Kidney (tissue), 14 donors: ENCODE measurements around the gene HSD3B7. TPM values are rescaled to one million over a fixed set of nuclear protein-coding genes. Genes with fewer than 3 reads are reported as not detected.

Source experiments
- DNase-seq, 5 donors: peaks; one replicate each; pipeline ENCODE4 v3.0.0-alpha.2; 2013 to 2020
- FAIRE-seq: peaks from 2 replicates; lab custom pipeline; 2012; peaks lifted over from hg19 to GRCh38; lab: Jason Lieb, UNC
- H3K27ac ChIP-seq, 2 donors: one replicate each; pipeline ENCODE4 v1.7.0; 2013; ENCODE audit warnings: low read depth in 2 of 2, low read length in 2 of 2, inconsistent platforms in 1 of 2
- H3K27me3 ChIP-seq: one replicate; pipeline ENCODE4 v1.7.1; 2013; ENCODE audit warnings: low read length, inconsistent platforms; ENCODE audit not compliant: control insufficient read depth, insufficient read depth
- H3K36me3 ChIP-seq, 3 donors: one replicate each; pipeline versions ENCODE4 v1.7.0 to v1.7.1; 2013; ENCODE audit warnings: low read length in 3 of 3, control low read depth in 1 of 3, inconsistent platforms in 1 of 3; ENCODE audit not compliant: insufficient read depth in 3 of 3, control insufficient read depth in 2 of 3
- H3K4me1 ChIP-seq, 3 donors: one replicate each; pipeline versions ENCODE4 v1.7.0 to v1.7.1; 2013; ENCODE audit warnings: low read length in 3 of 3, inconsistent platforms in 1 of 3, low read depth in 1 of 3; ENCODE audit not compliant: control insufficient read depth in 2 of 3, insufficient read depth in 2 of 3
- H3K4me3 ChIP-seq, 3 donors: one replicate each; pipeline versions ENCODE4 v1.7.0 to v1.8.1; 2013; ENCODE audit warnings: low read length in 3 of 3, control low read depth in 1 of 3, inconsistent platforms in 1 of 3
- H3K9ac ChIP-seq, 3 donors: one replicate each; pipeline versions ENCODE4 v1.7.0 to v1.7.1; 2013; ENCODE audit warnings: low read length in 3 of 3, control low read depth in 1 of 3, inconsistent platforms in 1 of 3
- H3K9me3 ChIP-seq, 3 donors: one replicate each; pipeline versions ENCODE4 v1.7.0 to v1.7.1; 2013; ENCODE audit warnings: low read length in 3 of 3, control low read depth in 1 of 3, inconsistent platforms in 1 of 3; ENCODE audit not compliant: control insufficient read depth in 2 of 3, insufficient read depth in 1 of 3
- intact Hi-C: fragments of 100-400 bp; cut with DNase I; formaldehyde crosslinking; loops from one replicate; pipeline ENCODE4 v1.11.1; 2022
- polyA plus RNA-seq: library from polyadenylated mRNA; stranded (reverse); fragments of 350-450 nt; fragmentation: Illumina TruSeq; extraction: RNeasy Lipid Tissue Mini Kit (QIAGEN cat#74804); gene quantifications from one replicate; pipeline ENCODE4 v1.2.3, GENCODE V29; 2014; ENCODE audit warnings: low read depth, low replicate concordance; ENCODE audit not compliant: insufficient read depth
- total RNA-seq: library from RNA; stranded (reverse); fragmentation: NEBNext Ultra II Directional; extraction: Animal tissue kit (Norgen Biotek cat#: 25700); gene quantifications from one replicate; pipeline ENCODE4 v1.2.1, GENCODE V29; 2021
- TF ChIP-seq, protein P1 (sequence below): IDR thresholded peaks from 3 replicates; pipeline ENCODE4 v1.5.1; 2012; ENCODE audit warnings: mild to moderate bottlenecking, moderate library complexity, borderline replicate concordance; ENCODE audit not compliant: insufficient read depth; ENCODE audit errors: extremely low read depth
- donor health status: control.
- donor health status: control.
- donor health status: control.
- donor health status: control.
- donor health status: control.
- donor health status: DM: yes; HTN: yes; CAD: no.
- donor health status: Normal renal cell carcinoma (clear cell type).

HSD3B7 gene
- total and polyA plus RNA-seq, 2 donors from 2014 or later: 24.4 to 40.5 TPM

DNA sequence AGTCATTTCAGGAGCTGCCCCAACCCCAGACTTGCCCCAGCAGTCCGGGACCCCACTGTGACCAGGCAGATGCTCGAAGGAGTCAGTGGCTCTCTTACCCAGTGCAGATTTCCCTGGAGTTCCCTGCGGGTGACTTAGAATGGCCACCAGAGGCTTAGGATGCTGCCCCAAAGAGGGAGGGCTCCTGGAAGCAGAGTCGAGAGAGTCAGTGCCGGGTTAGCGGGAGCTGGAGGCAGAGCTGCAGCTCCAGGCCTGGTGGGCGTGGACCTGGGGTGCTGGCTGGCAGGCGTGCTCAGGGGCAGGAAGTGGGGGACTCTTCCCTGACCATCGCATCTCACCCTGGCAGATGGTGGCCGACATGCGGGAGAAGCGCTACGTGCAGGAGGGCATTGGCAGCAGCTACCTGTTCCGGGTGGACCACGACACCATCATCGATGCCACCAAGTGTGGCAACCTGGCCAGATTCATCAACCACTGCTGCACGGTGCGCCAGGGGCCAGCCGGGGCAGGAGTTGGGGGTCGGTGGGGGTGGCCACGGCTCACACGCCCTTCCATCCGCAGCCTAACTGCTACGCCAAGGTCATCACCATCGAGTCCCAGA, 1.6 kb upstream of the HSD3B7 start:
- TF ChIP-seq, protein P1, sequence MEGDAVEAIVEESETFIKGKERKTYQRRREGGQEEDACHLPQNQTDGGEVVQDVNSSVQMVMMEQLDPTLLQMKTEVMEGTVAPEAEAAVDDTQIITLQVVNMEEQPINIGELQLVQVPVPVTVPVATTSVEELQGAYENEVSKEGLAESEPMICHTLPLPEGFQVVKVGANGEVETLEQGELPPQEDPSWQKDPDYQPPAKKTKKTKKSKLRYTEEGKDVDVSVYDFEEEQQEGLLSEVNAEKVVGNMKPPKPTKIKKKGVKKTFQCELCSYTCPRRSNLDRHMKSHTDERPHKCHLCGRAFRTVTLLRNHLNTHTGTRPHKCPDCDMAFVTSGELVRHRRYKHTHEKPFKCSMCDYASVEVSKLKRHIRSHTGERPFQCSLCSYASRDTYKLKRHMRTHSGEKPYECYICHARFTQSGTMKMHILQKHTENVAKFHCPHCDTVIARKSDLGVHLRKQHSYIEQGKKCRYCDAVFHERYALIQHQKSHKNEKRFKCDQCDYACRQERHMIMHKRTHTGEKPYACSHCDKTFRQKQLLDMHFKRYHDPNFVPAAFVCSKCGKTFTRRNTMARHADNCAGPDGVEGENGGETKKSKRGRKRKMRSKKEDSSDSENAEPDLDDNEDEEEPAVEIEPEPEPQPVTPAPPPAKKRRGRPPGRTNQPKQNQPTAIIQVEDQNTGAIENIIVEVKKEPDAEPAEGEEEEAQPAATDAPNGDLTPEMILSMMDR: no peak
- H3K9ac ChIP-seq: no peak overlapping the region
- H3K36me3 ChIP-seq: peaks cover 0 to 16% (median 4%) of the 10 kb centered on the region in 3 donors
- no peak overlapping the region for H3K4me3 ChIP-seq
- H3K9me3 ChIP-seq: no peaks in the 10 kb centered on the region
- FAIRE-seq (no peak), DNase-seq (no peak)
- peaks cover 0 to 9% (median 5%) of the 10 kb centered on the region in 3 donors for H3K4me1 ChIP-seq
- intact Hi-C loops: loop anchor here (10.0 kb wide), 1 partner anchor 461 kb away; the partner anchor contains the start of gene ZNF843
- no peaks in the 10 kb centered on the region for H3K27me3 ChIP-seq
- no peak overlapping the region for H3K27ac ChIP-seq

DNA sequence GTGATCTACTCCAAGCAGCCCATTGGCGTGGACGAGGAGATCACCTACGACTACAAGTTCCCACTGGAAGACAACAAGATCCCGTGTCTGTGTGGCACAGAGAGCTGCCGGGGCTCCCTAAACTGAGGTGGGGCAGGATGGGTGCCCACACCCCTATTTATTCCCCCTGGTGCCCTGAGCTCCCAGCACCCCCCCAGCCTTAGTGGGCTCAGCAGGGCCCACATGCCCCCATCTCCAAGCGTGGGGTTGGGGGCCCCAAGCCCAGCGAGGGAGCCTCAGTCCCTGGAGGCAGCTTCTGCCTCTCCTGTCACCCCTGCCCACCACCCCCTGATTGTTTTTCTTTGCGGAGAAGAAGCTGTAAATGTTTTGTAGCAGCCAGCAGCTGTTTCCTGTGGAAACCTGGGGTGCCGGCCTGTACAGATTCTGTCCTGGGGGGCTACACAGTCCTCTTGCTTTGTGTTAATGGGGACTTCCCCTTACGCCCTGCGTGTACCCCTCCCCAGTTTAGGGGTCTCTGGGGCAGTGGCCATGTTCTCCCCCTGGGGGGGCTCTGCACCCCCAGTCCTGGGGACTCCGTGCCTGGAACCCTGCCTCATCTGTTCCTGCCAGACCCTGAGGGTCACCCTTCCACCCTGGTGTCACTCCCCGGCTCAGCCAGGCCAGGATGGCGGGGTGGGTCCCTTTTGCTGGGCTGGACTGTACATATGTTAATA, 953 bp upstream of the HSD3B7 start:
- H3K27me3 ChIP-seq: no peaks in the 10 kb centered on the region
- H3K36me3 ChIP-seq: peaks cover 0 to 16% (median 4%) of the 10 kb centered on the region in 3 donors
- no peak overlapping the region for H3K9ac ChIP-seq
- TF ChIP-seq, protein P1: no peak
- intact Hi-C loops: loop anchor here (10.0 kb wide), 1 partner anchor 461 kb away; the partner anchor contains the start of gene ZNF843
- no peak overlapping the region for H3K27ac ChIP-seq
- H3K4me3 ChIP-seq: no peak overlapping the region
- H3K9me3 ChIP-seq: no peaks in the 10 kb centered on the region
- no peak for DNase-seq
- no peak for FAIRE-seq
- H3K4me1 ChIP-seq: peaks cover 0 to 9% (median 5%) of the 10 kb centered on the region in 3 donors

DNA sequence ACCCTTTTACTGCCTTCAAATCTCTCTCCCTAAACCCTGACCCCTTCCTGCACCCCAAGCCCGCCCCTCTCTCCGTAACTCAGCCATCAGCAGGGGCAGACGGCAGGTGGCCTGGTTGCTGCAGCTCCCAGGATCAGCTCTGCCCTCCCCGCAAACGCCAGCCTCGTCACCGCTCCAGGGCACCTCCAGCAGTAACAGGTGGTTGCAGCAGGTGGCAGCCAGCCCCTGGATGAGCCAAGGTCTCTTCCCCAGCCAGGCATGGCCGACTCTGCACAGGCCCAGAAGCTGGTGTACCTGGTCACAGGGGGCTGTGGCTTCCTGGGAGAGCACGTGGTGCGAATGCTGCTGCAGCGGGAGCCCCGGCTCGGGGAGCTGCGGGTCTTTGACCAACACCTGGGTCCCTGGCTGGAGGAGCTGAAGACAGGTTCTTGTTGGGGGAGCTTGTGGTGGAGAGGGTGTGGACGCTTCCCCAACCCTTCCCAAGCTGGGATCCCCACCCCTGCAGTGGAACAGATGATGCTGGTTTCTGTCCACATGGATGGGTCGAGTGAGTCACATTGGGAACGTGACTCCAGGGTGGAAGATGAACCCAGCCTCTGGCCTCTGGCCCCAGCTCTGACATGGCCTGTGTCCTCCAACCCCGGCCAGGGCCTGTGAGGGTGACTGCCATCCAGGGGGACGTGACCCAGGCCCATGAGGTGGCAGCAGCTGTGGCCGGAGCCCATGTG, 558 bp downstream of the HSD3B7 start:
- Histone ChIP-seq H3K4me3 (peak overlapping the region; percentile 44 to 70 (median 63)), H3K27ac (peak overlapping the region; percentile 43 to 69), H3K36me3 (peaks cover 0 to 16% (median 2%) of the 10 kb centered on the region in 3 donors), H3K4me1 (peaks cover 0 to 9% (median 5%) of the 10 kb centered on the region in 3 donors), H3K27me3 (no peaks in the 10 kb centered on the region), H3K9me3 (no peaks in the 10 kb centered on the region), H3K9ac (peak overlapping the region; percentile 26 to 73 (median 60))
- DNase-seq (peak; percentile 80 to 93 (median 82)), FAIRE-seq (no peak)
- TF ChIP-seq, protein P1: peak; percentile 38
- intact Hi-C loops: loop anchor here (10.0 kb wide), 1 partner anchor 459 kb away; the partner anchor contains the start of gene ZNF843
